HG03159 (cell line): ENCODE results near the gene ZNF846.
"Not testable (repeated sequence)": the region's sequence is repeated elsewhere in the genome, so short reads cannot be mapped to it uniquely, and the experiment has no call there.

Source experiments
- ATAC-seq: cut with Tn5 transposase; IDR thresholded peaks from one replicate; pipeline ENCODE4 v1.9.1; 2021; ENCODE audit warnings: mild to moderate bottlenecking, moderate library complexity; ENCODE audit not compliant: unreplicated experiment

Gene ZNF846

GRCh38 chr19:9768175-9769112, at the start of gene ZNF846:
TSS of gene ZNF846 (minus strand) at chr19:9768738. CDS start at chr19:9764950, 3,788 bp downstream.
- peak; percentile 97 for ATAC-seq

- ATAC-seq, result no peak
These were observed 49.7 kb upstream of the ZNF846 start for GRCh38 chr19:9818175-9818733.

GRCh38 chr19:9811139-9811538, 42.6 kb upstream of the ZNF846 start:
- ATAC-seq, result no peak

GRCh38 chr19:9808855-9809824, 40.6 kb upstream of the ZNF846 start:
- no peak for ATAC-seq

GRCh38 chr19:9806803-9807202, 38.3 kb upstream of the ZNF846 start:
- no peak for ATAC-seq

- no peak for ATAC-seq
These were observed 33.4 kb upstream of the ZNF846 start for GRCh38 chr19:9801976-9802375.

- no peak for ATAC-seq
These were observed 30.6 kb upstream of the ZNF846 start for GRCh38 chr19:9799162-9799561.

- no peak for ATAC-seq
These were observed 29.3 kb upstream of the ZNF846 start for GRCh38 chr19:9797871-9798270.

GRCh38 chr19:9796113-9796773, 27.7 kb upstream of the ZNF846 start:
- no peak for ATAC-seq

- ATAC-seq, result no peak
These were observed 24.6 kb upstream of the ZNF846 start for GRCh38 chr19:9793071-9793591.

- ATAC-seq, result peak; percentile 46
These were observed 23.9 kb upstream of the ZNF846 start for GRCh38 chr19:9792206-9793070.

GRCh38 chr19:9791552-9792205, 23.1 kb upstream of the ZNF846 start:
- peak; percentile 46 for ATAC-seq

GRCh38 chr19:9791073-9791367, 22.5 kb upstream of the ZNF846 start:
- ATAC-seq, result not testable (repeated sequence)

GRCh38 chr19:9789579-9789978, 21.0 kb upstream of the ZNF846 start:
- not testable (repeated sequence) for ATAC-seq

- no peak for ATAC-seq
These were observed 20.5 kb upstream of the ZNF846 start for GRCh38 chr19:9789066-9789465.

GRCh38 chr19:9788604-9789003, 20.1 kb upstream of the ZNF846 start:
- ATAC-seq, result not testable (repeated sequence)

GRCh38 chr19:9786819-9787218, 18.3 kb upstream of the ZNF846 start:
- ATAC-seq, result no peak

- ATAC-seq, result no peak
These were observed 17.8 kb upstream of the ZNF846 start for GRCh38 chr19:9786342-9786741.
